Common myeloid progenitor, CD34-positive (primary cell): ENCODE data around the gene NRG3.

ENCODE experiments used
- CTCF ChIA-PET: fragments of 350-600 bp; sonication (Branson Sonifier 250); formaldehyde crosslinking; loops from one replicate; lab custom pipeline; 2021; ENCODE audit warnings: antibody characterized with exemption; lab: Charles Lee
- POLR2A ChIA-PET: fragments of 350-600 bp; sonication (Branson Sonifier 250); formaldehyde crosslinking; loops from one replicate; lab custom pipeline; 2021; ENCODE audit warnings: antibody characterized with exemption; lab: Charles Lee
- DNase-seq, 3 donors: peaks; one replicate each; pipeline versions ENCODE4 v3.0.0 to v3.0.0-alpha.2; 2013
- H3K27ac ChIP-seq, 2 experiments: 1 replicate in 1 of 2; 2 replicates in 1 of 2; pipeline ENCODE4 v1.7.0; 2013; ENCODE audit warnings: inconsistent platforms in 2 of 2, low read length in 2 of 2, mild to moderate bottlenecking in 2 of 2, low read depth in 1 of 2, moderate library complexity in 1 of 2; ENCODE audit not compliant: severe bottlenecking in 2 of 2, insufficient read depth in 1 of 2, poor library complexity in 1 of 2
- H3K27me3 ChIP-seq, 5 experiments: replicated peaks in 2 of 5; 1 replicate in 3 of 5; 2 replicates in 2 of 5; pipeline versions ENCODE4 v1.6.1 to v1.7.0; 2013; ENCODE audit warnings: low read length in 4 of 5, mild to moderate bottlenecking in 2 of 5, moderate library complexity in 2 of 5, inconsistent platforms in 1 of 5; ENCODE audit not compliant: insufficient read depth in 5 of 5, control insufficient read depth in 4 of 5
- H3K36me3 ChIP-seq, 4 experiments: 1 replicate in 2 of 4; 2 replicates in 2 of 4; pipeline versions ENCODE4 v1.6.1 to v1.7.0; 2013; ENCODE audit warnings: low read length in 3 of 4, control low read depth in 1 of 4, mild to moderate bottlenecking in 1 of 4; ENCODE audit not compliant: control insufficient read depth in 4 of 4, insufficient read depth in 4 of 4
- H3K4me1 ChIP-seq, 4 experiments: 1 replicate in 3 of 4; 2 replicates in 1 of 4; pipeline versions ENCODE4 v1.6.1 to v1.7.1; 2013; ENCODE audit warnings: low read length in 3 of 4, mild to moderate bottlenecking in 3 of 4, control low read depth in 1 of 4, inconsistent platforms in 1 of 4, moderate library complexity in 1 of 4; ENCODE audit not compliant: control insufficient read depth in 4 of 4, insufficient read depth in 4 of 4; ENCODE audit errors: control extremely low read depth in 1 of 4
- H3K4me3 ChIP-seq, 7 experiments: 1 replicate in 4 of 7; 2 replicates in 3 of 7; pipeline versions ENCODE4 v1.5.1 to v1.7.0; 2013; ENCODE audit warnings: mild to moderate bottlenecking in 7 of 7, low read length in 6 of 7, moderate library complexity in 6 of 7, inconsistent platforms in 2 of 7, low read depth in 2 of 7, control low read depth in 1 of 7; ENCODE audit not compliant: insufficient read depth in 4 of 7, control insufficient read depth in 1 of 7; ENCODE audit errors: extremely low read depth in 1 of 7
- H3K9me3 ChIP-seq, 5 experiments: 1 replicate in 4 of 5; 2 replicates in 1 of 5; pipeline versions ENCODE4 v1.6.1 to v1.7.1; 2013; ENCODE audit warnings: low read length in 4 of 5, mild to moderate bottlenecking in 2 of 5, inconsistent platforms in 1 of 5, low read depth in 1 of 5, moderate library complexity in 1 of 5; ENCODE audit not compliant: control insufficient read depth in 4 of 5, insufficient read depth in 2 of 5; ENCODE audit errors: control extremely low read depth in 1 of 5
- WGBS: methylation state at CpG from one replicate; pipeline ENCODE4 v1.1.5; 2013; ENCODE audit not compliant: insufficient coverage; 5-methylcytosine and 5-hydroxymethylcytosine counted together

The NRG3 gene

DNA sequence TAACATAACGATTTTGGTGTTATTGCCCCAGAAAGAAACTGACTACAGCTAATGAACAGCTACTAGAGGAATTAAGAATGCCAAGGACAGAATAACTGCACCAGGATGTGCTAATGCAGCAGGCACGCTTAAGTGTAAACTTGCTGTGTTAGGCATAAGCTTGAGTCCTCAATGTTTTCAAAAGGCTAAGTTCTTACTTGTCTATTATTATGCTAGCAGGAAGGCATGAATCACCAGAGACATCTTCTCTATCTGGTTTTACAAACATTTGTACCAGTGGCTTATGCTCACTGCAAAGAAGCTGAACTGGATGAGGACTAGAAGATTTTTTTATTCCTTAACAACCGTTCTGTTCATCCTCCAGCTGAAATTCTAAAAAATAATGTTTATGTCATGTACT, 1035.3 kb downstream of the NRG3 start:
- Histone ChIP-seq H3K36me3 (no peaks in the 10 kb centered on the region), H3K4me3 (no peak overlapping the region), H3K4me1 (no peaks in the 10 kb centered on the region), H3K9me3 (no peaks in the 10 kb centered on the region), H3K27me3 (no peaks in the 10 kb centered on the region), H3K27ac (no peak overlapping the region)
- POLR2A ChIA-PET = no interaction called here
- CTCF ChIA-PET = no interaction called here
- 94% methylated on average over 2 of the region's 3 CpGs for WGBS
- DNase-seq = no peak

DNA sequence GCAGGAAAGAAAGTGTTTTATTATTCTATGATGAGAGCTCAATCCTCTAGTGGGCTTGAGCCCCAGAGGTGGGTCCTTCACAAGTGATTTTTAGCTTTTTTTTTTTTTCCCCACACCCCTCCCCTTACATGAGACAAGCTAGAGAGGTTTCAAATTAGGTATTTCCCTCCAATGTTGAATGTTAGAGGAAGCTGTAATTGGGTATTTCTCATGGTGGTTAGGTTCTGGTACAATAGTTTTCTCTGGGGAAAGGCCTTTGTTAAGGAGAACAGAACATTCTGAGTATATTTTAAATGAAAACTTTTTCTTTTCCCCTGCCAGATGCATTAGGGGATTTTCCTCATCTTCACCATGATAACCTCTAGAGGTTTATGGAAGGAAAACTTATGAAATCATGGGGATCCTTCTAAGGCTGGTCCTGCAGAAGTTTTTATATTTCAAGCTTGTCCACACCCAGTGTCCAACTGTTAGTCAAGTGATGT, 1039.7 kb downstream of the NRG3 start:
- CTCF ChIA-PET = no interaction called here
- no peak for DNase-seq
- H3K4me1 ChIP-seq = no peaks in the 10 kb centered on the region

DNA sequence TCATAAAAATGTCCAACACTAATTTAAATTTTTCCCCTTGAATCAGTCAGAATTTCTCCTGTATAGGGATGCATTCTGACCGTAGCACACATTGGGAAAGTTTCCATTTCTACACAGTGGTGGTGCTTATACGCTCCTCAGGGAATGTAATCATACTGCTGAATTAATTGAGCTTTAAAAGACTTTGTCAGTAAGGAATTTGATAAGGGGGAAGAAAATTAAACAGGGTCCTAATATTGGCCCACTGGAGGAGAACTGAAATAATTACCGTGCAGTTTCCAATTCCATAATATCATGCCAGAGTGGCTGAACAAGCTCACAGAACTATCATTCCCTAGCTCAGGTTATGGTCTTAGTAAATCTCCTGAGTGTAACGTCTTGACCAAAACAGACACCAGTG, 1041.9 kb downstream of the NRG3 start:
- H3K4me3 ChIP-seq = no peak overlapping the region
- POLR2A ChIA-PET = no interaction called here
- no peaks in the 10 kb centered on the region for H3K9me3 ChIP-seq
- 67% methylated on average over 4 of the region's 4 CpGs for WGBS
- H3K27ac ChIP-seq = no peak overlapping the region
- H3K27me3 ChIP-seq = no peaks in the 10 kb centered on the region
- H3K4me1 ChIP-seq = no peaks in the 10 kb centered on the region
- CTCF ChIA-PET = no interaction called here
- no peaks in the 10 kb centered on the region for H3K36me3 ChIP-seq
- DNase-seq = no peak

More for the DNA sequence above, 1039.7 kb downstream of the NRG3 start:
- no peaks in the 10 kb centered on the region for H3K27me3 ChIP-seq
- POLR2A ChIA-PET = no interaction called here
- no peaks in the 10 kb centered on the region for H3K9me3 ChIP-seq
- H3K27ac ChIP-seq = no peak overlapping the region
- no peaks in the 10 kb centered on the region for H3K36me3 ChIP-seq
- no peak overlapping the region for H3K4me3 ChIP-seq

DNA sequence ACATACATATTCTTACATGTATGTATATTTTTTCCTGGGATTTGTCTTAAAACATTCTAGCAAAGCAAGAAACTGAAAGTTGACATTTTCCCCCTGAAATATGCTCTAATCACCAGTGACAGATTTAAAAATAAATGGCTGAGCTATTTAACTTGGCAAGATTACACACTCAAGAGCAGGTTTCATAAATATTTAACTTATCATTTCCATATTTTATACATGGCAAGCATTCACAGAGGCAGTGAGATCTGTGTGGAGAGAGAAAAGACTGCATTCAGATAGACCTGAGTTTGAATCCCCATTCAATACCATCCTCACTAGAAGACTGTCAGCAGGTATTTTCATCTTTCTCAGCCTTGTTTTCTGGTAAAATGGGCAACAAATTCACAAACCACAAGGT, 1043.0 kb downstream of the NRG3 start:
- POLR2A ChIA-PET = no interaction called here
- CTCF ChIA-PET = no interaction called here
- no peak for DNase-seq
- Histone ChIP-seq H3K27me3 (no peaks in the 10 kb centered on the region), H3K4me1 (no peaks in the 10 kb centered on the region), H3K4me3 (no peak overlapping the region), H3K9me3 (no peaks in the 10 kb centered on the region), H3K27ac (no peak overlapping the region), H3K36me3 (no peaks in the 10 kb centered on the region)

DNA sequence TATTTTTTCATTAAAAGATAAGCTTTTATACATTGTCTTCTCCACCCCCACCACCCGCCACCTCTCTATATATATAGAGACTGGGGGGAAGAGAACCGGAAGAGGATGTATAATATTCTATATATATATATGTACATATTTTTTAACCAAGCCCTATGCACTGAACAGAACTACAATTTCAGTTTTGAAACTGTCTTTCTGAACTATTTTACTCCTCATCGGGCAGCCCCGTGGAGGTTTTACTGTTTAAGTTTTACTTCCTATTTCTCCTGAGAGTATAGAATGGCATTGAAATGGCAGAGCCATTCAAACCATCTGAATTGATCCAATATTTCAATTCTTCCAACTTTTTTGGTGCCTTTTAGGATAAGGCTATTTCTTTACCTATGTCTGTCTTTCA, 1047.1 kb downstream of the NRG3 start:
- CTCF ChIA-PET = no interaction called here
- POLR2A ChIA-PET = no interaction called here
- no peaks in the 10 kb centered on the region for H3K4me1 ChIP-seq

DNA sequence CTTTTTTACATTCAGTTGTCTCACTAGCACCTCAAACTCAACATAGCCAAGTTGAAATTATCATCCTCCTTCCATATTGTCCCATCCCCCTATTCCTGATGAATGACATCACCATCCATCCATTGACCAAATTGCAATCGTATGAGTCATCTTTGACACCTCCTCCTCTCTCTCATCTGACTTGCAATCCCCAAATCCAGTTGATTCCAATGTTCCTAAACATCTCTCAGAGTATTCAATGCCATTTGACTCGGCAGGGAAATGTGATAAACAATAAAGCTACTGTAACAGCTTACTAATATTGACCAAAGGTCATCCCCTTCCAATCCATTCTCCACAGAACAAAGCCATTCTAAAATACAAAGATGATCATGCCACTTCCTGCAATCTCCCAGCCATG, 1047.8 kb downstream of the NRG3 start:
- ChIA-PET CTCF (no interaction called here), POLR2A (no interaction called here)
- H3K36me3 ChIP-seq = no peaks in the 10 kb centered on the region
- no peaks in the 10 kb centered on the region for H3K9me3 ChIP-seq
- H3K4me3 ChIP-seq = no peak overlapping the region
- no peak overlapping the region for H3K27ac ChIP-seq
- H3K27me3 ChIP-seq = no peaks in the 10 kb centered on the region
- DNase-seq = no peak
- 93% methylated on average over 2 of the region's 2 CpGs for WGBS
- H3K4me1 ChIP-seq = no peaks in the 10 kb centered on the region

More for the DNA sequence above, 1047.1 kb downstream of the NRG3 start:
- no peaks in the 10 kb centered on the region for H3K36me3 ChIP-seq
- no peaks in the 10 kb centered on the region for H3K27me3 ChIP-seq
- no peaks in the 10 kb centered on the region for H3K9me3 ChIP-seq
- no CpG with 5 or more reads among the region's 4 CpGs for WGBS
- H3K27ac ChIP-seq = no peak overlapping the region
- no peak overlapping the region for H3K4me3 ChIP-seq
- no peak for DNase-seq

DNA sequence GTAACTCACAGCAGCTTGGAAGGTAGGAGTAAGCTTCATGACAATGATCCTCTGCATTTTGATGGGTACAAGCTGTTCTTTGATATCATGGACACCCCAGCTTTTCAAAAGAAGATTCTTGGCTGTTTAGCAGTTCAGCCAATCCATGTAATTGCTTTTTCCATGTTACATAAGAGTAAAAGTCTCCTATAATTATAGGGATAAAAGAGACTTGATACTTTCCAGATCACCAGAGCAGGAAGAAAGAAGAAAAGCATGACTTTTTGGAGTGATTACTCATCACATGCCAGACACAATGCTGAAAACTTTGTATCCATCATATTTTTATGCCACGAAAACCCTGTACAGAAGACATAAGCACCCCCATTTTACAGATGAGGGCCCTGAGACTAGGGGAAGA, 1049.7 kb downstream of the NRG3 start:
- WGBS = no CpG with 5 or more reads among the region's 1 CpG
- no peak overlapping the region for H3K4me3 ChIP-seq
- POLR2A ChIA-PET = no interaction called here
- CTCF ChIA-PET = no interaction called here
- no peaks in the 10 kb centered on the region for H3K4me1 ChIP-seq
- no peaks in the 10 kb centered on the region for H3K9me3 ChIP-seq
- H3K27me3 ChIP-seq = no peaks in the 10 kb centered on the region
- H3K36me3 ChIP-seq = no peaks in the 10 kb centered on the region
- H3K27ac ChIP-seq = no peak overlapping the region
- DNase-seq = no peak
